Stimulated activated CD4-positive, alpha-beta T cell treated with anti-CD3 and anti-CD28 coated beads, TNF-alpha, amount 100 ng/mL, for 4 hours (primary cell): ENCODE results near the gene PRR7.
"Not testable (repeated sequence)": the region's sequence is repeated elsewhere in the genome, so short reads cannot be mapped to it uniquely, and the experiment has no call there.

ENCODE experiments used
- DNase-seq, 3 experiments: peaks; one replicate each; pipeline ENCODE4 v3.0.0-alpha.2; 2020; ENCODE audit warnings: low read depth in 3 of 3

The PRR7 gene, protein sequence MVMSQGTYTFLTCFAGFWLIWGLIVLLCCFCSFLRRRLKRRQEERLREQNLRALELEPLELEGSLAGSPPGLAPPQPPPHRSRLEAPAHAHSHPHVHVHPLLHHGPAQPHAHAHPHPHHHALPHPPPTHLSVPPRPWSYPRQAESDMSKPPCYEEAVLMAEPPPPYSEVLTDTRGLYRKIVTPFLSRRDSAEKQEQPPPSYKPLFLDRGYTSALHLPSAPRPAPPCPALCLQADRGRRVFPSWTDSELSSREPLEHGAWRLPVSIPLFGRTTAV

GRCh38 chr5:177446200-177447065 is at the start of gene PRR7:
TSS of gene PRR7 (plus strand) at chr5:177446814. CDS start at chr5:177455068, 8,254 bp downstream.
- DNase-seq = peak; percentile 40 to 64 (median 60)

GRCh38 chr5:177397875-177398390 is 48.7 kb upstream of the PRR7 start:
- DNase-seq = no peak

DNA sequence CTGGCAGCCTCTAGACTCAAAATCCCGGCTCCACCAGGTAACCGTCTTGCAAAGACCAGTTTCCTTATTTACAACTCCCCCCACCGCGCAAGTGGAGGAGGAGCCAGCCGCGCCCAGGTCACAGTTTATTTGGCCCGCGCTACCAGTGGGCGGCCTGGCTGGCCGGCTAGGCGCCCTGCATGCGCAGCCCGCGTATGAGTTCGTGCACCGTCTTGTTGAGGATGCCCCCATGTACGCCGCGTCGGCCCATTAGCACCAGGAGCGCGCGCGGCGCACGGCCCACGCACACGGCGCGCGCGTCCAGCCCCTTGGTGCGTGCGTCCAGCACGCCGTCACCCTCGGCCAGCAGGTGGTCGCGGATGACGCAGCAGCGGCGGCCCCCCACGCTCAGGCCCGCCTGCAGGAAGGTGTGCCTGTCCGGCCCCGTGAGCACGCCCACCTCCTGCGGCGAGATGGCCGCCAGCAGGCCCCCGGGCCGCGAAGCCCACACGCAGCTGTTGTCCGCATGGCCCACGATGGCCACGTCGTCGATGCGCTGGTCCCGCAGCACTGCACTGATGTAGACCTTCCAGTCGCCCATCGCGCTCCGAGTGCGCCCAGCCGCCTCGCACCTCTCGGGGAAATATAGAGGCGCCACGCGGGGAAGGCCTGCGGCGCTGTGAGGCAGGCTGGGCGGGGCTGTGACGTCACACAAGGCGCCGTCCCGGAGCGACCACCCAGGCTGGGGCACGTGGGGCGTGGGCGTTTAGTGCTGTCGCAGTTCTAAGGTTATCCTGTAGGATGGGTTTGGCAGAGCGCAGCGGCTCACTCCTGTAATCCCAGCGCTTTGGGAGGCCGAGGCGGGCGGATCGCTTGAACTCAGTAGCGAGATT is 46.4 kb upstream of the PRR7 start, which contains the start of gene PFN3:
TSS of gene PFN3 (minus strand) at position 665 of the 872 bp plus-strand sequence. CDS start at position 580, 85 bp downstream.
- DNase-seq = no peak

DNA sequence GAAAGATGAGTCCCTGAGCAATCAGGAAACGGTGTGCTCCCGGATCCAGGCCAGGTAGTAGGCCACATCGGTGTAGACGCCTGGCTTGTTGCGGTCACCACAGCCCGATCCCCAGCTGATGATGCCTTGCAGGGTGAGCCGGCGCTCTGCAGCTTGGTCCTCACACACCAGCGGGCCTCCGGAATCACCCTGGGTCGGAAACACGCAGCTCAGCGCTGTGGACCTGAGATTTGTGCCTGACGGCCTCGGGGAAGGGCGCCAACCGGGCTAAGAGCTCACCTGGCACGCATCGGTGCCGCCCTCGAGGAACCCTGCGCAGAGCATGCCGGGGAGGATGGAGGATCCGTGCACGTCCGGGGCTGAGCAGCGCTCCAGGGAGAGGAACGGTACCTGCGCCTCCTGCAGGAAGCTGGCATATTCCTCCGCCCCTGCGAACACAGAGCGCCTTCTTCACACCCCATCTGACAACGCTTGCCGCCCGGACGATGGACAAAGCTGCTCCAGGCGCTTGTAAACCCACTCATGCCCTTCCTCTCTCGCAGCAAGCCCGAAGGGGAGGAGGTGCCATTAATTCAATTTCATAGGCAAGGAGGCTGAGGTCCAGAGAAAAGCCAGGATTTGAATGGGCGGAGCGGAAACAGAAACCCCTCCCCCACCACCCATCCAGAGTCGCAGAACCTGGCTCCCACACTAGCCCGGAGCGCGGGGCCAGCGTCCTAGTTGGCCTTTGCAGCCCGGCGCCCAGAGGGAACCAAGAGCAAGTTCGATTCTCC is 44.2 kb upstream of the PRR7 start:
- DNase-seq = peak in 2 of 3 experiments; percentile 43 to 56

DNA sequence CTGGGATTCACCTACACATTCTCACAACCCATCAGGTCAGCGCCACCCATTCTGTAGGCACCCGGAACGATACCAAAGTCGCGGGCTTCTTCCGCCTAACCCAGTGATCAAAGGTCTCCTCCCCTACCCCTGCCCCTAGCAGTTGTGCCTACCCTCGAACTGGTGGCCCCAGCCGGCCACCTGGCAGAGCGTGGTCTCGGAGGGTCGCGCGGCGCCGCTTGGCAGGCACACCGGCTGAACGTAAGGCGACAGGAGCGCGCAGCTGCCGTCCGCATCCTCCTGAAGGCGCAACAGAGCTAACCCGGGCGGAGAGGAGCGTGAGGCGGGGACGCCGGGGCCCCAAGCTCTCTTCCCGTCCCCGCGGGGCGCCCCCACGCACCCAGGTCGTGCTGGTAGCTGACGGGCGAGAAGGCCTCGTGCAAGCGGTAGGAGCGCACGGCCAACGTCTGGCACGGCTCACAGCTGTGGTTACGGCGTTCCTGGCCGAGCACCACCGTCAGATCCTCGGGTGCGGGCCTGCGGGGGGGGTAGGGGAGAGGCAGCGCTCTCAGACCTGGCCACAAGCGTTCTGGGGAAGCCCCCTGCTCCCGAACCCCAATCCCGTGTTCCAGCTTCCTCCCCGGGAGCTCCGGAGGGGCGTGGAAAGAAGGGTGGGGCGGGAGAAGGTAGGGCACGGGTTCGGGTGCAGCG is 43.4 kb upstream of the PRR7 start:
- DNase-seq = peak in 1 of 3 experiments; percentile 29

GRCh38 chr5:177403792-177404640 is 42.6 kb upstream of the PRR7 start:
- DNase-seq = peak; percentile 68 to 80 (median 72)

- DNase-seq = no peak
Observed at GRCh38 chr5:177404641-177405179, 41.9 kb upstream of the PRR7 start.

- no peak for DNase-seq
Observed at GRCh38 chr5:177405312-177405711, 41.3 kb upstream of the PRR7 start.

DNA sequence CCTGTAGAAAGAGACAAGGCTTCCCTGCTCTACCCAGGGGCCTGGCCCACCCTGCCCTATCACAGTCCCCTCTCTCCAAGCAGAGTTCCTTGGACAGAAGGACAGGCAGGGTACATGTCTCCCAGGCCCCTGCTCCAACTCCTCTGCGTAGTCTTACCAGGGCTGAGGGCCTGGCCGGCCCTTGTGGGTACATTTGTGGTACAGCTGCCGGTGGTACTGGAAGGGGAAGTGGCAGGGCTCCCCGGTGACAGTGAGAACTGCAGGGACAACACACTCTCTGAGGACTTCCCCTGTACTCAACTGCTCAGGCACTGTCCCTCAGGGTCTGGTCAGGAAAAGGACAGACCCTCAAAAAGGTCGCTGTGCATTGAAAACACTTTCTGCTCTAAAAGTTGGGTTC is 40.8 kb upstream of the PRR7 start:
- no peak for DNase-seq

DNA sequence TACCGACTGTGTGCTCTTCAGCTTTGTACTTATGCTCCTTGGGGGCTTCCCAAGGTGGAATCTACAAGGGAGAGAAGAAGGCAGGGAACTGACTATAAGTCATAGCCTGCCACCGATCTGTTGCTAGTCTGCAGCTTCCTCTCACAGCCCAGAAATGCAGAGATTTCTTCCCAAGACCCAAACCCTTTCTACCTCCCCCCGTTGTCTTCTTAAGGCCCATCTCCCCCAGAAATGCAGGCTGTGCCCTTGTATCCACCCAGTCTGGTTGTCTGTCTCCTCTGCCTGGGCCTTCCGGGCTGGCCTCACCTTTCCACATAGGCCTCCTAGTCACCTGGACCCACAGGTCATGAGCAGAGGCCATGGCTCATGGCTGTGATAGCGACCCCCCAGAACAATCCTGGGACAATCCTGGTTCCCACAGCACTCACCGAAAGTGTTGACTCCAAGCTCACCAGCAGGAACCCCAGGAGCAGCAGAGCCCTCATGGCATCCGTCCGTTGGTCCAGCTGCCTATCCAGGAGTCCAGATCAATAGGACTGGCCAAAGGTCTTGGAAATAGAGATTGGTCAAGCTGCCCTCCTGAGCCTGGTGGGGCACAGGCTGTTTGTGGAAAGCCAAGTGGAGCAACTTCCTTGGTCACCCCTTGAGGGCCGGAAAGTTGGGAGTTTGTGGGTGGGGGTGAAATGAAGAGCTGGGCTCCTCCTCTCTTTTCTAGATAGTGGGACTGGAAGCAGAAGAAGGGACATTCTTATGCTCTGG is 37.4 kb upstream of the PRR7 start, which contains the start of gene F12:
TSS of gene F12 (minus strand) at position 522 of the 759 bp plus-strand sequence. CDS start at position 485, 37 bp downstream.
- no peak for DNase-seq

GRCh38 chr5:177410575-177410974 is 36.0 kb upstream of the PRR7 start:
- DNase-seq = no peak

DNA sequence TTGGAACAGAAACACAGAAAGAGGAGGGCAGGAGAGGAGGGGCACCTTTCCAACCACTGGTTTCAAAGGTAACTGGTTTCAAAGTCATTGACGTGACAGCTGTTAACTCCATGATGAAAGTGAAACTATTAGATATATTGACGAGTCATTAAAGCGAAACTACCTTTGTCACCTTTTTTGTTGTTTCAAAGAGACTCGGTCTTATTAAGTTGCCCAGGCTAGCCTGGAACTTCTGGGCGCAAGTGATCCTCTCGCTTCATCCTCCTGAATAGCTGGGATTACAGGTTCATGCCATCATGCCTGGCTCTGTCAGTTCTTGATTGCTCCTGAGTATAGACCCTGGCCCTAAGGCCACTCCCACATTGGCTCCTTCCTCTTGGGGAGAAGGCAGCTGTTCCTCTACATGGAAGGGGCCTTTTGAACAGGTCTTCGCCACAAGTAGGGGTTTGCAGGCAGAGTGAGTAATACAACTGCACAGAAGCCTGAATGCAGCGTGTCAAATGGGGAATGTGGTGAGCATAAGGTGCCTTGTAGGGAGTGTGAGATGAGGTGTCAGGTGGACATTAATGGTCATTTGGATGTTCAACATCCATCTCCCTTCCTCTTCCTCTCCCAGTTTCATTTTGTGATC is 33.9 kb upstream of the PRR7 start:
- no peak for DNase-seq

DNA sequence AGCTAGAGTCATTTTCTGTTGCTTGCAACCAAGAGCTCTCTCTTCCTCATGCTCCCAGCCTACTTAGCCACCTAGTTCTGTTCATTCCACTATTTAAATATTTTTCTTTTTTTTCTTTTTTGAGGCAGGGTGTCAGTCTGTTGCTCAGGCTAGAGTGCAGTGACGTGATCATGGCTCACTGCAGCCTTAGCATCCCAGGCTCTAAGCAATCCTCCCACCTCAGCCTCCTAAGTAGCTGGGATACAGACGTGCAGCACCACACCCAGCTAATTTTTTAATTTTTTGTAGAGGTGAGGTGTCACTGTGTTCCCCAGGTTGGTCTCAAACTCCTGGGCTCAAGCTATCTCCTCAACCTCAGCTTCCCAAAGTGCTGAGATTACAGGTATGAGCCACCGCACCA is 32.1 kb upstream of the PRR7 start:
- DNase-seq = no peak

DNA sequence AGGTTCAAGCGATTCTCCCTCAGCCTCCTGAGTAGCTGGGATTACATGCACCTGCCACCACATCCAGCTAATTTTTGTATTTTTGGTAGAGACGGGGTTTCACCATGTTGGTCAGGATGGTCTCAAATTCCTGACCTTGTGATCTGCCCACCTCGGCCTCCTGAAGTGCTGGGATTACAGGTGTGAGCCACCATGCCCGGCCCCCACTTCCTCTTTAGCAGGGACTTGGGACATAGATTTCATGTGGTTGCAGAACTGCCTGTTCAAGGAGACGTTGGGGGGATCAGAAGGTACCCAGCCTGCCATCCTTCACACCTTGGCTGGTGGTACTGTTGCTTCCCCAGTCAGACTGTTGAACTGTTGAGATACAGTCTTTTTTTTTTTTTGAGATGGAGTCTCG is 29.5 kb upstream of the PRR7 start:
- DNase-seq = not testable (repeated sequence)

DNA sequence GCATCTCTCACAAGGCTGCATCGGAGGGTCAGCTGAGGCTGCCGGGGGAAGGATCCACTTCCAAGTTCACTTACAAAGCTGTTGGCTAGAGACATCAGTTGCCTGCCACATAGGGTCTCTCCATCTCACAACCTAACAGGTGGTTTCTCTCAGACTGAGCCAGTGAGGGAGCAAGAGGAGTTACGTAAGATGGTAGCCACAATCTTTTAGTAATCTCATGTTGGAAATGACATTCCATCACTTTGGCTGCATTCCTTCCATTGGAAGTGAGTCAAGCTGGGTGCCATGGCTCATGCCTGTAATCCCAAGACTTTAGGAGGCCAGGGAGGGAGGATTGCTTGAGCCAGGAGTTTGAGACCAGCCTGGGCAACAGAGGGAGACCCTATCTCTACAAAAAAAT is 27.6 kb upstream of the PRR7 start:
- DNase-seq = no peak

- DNase-seq = not testable (repeated sequence)
Observed at GRCh38 chr5:177420472-177420871, 26.1 kb upstream of the PRR7 start.

DNA sequence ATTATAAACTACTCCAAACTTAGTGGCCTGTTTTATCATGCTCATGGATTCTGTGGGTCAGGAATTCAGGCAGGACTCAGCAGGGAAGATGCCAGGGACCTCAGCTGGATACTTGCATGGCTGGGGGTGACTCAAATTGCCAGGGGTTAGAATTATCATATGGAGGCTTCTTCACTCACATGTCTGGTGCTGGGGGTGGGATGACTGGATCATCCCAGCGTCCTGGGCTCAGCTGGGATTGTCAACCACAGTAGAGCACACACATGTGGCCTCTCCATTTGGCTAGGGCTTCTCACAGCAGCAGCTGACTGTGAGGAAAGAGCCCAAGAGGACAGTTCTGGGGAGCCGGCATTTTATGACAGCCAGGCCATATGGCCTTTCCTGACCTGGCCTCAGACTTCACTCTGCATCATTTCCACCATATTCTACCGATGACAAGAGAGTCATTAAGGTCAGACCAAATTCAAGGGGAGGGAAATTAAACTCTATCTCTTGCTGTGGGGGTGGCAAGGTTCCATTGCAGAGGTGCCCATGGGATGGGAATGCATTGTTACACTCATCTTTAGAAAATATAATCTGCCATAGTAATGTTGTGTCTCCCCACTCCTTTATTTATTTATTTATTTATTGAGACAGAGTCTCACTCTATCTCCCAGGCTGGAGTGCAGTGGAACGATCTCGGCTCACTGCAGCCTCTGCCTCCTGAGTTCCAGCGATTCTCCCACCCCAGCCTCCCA is 25.4 kb upstream of the PRR7 start:
- DNase-seq = no peak
